ENCODE data around the gene PRSS38.

- TF ChIP-seq CTCF (IDR thresholded peaks at IDR 0.05) (no peak), POLR2AphosphoS5 (IDR thresholded peaks at IDR 0.05) (no peak), POLR2A (IDR thresholded peaks at IDR 0.05) (no peak)
These were observed 67.6 kb downstream of the PRSS38 start for GRCh38 chr1:227883073-227883520.

Measured in prostate gland (tissue), 2 donors.